ENCODE measurements around the gene TRIP4. TPM values are rescaled to one million over a fixed set of nuclear protein-coding genes. Genes with fewer than 3 reads are reported as not detected.

Gene TRIP4
- total and polyA plus RNA-seq, 9 of the 15 experiments (the other 6 are each of a cell fraction or from before 2014, with no cell fraction given): 7.6 to 23.3 (median 16.7) TPM

DNA sequence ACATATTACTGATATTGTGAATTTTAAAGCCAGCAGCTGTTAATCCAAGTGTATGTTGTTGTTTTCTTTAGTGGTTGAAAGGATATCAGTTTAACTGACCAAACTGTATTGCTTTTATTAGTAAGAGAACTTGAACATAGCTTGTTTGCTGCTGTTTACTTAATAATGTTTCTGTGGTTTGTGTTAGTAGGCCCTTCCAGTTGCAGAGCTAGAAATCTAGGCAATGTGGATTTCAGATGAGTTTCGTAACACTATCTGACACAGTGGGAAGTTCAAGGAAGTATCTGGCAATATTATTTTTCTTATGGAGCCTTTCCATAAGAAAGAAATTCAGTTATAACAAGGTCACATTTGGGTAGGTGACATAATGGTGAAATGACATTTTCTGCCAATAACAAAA is 91.2 kb downstream of the TRIP4 start:
- H3K9ac ChIP-seq (ENCODE audit: insufficient read depth in 1 of 2, low read depth in 2 of 2, low read length in 2 of 2): no peak overlapping the region
- H3K27ac ChIP-seq (ENCODE audit: extremely low read depth, low read depth, low read length): no peak overlapping the region
- peaks cover 71% of the 10 kb centered on the region for H3K79me2 ChIP-seq (ENCODE audit: control insufficient read depth, insufficient read depth, low read length)
- no peaks in the 10 kb centered on the region for H3K9me3 ChIP-seq (replicated peaks; ENCODE audit: control insufficient read depth, insufficient read depth, low read depth, low read length)
- in situ Hi-C loops (cut with MboI): no loop called here
- H3K4me1 ChIP-seq (replicated peaks in 1 of 2; ENCODE audit: control insufficient read depth in 2 of 2, insufficient read depth in 2 of 2, low read length in 2 of 2): no peaks in the 10 kb centered on the region; a peak in 1 of 5 replicates
- DNase-seq (ENCODE audit: extremely low read depth in 1 of 4, low spot score in 3 of 4) (no peak), FAIRE-seq (no peak), ATAC-seq (no peak)
- BruUV-seq (replicated peaks): no TSS peak
- H3K36me3 ChIP-seq (ENCODE audit: control insufficient read depth, insufficient read depth, low read length): peaks cover 41% of the 10 kb centered on the region
- no peaks in the 10 kb centered on the region for H3K9me1 ChIP-seq (ENCODE audit: control insufficient read depth, insufficient read depth, low read length)
- ChIA-PET POLR2A (interaction anchor here (1.4 to 8.6 kb wide), 3 partner anchors 10 to 24 kb away, joined by 5 to 38 read pairs (median 6); partner anchors contain the start of gene ZNF609), CTCF (ENCODE audit: low intra/inter-chr PET ratio) (no interaction called here)
- no peaks in the 10 kb centered on the region for H3K27me3 ChIP-seq (ENCODE audit: control insufficient read depth in 2 of 2, insufficient read depth in 2 of 2, low read length in 2 of 2)
- H3K4me3 ChIP-seq: no peak overlapping the region
- intact Hi-C loops (cut with micrococcal nuclease): no loop called here
- H3K4me2 ChIP-seq (ENCODE audit: insufficient read depth, low read length): no peak overlapping the region
- 0% methylated on average over 1 of the region's 1 CpG for whole genome bisulfite sequencing (ENCODE audit: insufficient coverage, low coverage, missing lambda C conversion rate)
- no peak overlapping the region for H2AFZ ChIP-seq (ENCODE audit: low read depth, low read length)
- peaks cover 5% of the 10 kb centered on the region; the same call in 1 of the 2 replicates for H4K20me1 ChIP-seq (replicated peaks; ENCODE audit: control insufficient read depth, insufficient read depth, low read length)
- TF ChIP-seq, protein P1, sequence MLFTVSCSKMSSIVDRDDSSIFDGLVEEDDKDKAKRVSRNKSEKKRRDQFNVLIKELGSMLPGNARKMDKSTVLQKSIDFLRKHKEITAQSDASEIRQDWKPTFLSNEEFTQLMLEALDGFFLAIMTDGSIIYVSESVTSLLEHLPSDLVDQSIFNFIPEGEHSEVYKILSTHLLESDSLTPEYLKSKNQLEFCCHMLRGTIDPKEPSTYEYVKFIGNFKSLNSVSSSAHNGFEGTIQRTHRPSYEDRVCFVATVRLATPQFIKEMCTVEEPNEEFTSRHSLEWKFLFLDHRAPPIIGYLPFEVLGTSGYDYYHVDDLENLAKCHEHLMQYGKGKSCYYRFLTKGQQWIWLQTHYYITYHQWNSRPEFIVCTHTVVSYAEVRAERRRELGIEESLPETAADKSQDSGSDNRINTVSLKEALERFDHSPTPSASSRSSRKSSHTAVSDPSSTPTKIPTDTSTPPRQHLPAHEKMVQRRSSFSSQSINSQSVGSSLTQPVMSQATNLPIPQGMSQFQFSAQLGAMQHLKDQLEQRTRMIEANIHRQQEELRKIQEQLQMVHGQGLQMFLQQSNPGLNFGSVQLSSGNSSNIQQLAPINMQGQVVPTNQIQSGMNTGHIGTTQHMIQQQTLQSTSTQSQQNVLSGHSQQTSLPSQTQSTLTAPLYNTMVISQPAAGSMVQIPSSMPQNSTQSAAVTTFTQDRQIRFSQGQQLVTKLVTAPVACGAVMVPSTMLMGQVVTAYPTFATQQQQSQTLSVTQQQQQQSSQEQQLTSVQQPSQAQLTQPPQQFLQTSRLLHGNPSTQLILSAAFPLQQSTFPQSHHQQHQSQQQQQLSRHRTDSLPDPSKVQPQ (CRISPR knock-in tag; IDR thresholded peaks at IDR 0.05; ENCODE audit: borderline replicate concordance): no peak
- TF ChIP-seq YY1 (IDR thresholded peaks at IDR 0.05; ENCODE audit: borderline replicate concordance in 1 of 3, control insufficient read depth in 1 of 3, extremely low read depth in 1 of 3, insufficient read depth in 3 of 3, insufficient read length in 1 of 3, insufficient replicate concordance in 2 of 3, low read depth in 1 of 3, low read length in 2 of 3) (no peak), SAFB2 (IDR thresholded peaks at IDR 0.05; ENCODE audit: borderline replicate concordance, low read depth, low read length, severe bottlenecking) (no peak), POLR2A (conservative IDR thresholded peaks at IDR 0.05) (no peak), ZNF253 (CRISPR knock-in tag; conservative IDR thresholded peaks at IDR 0.05) (no peak), CBX8 (IDR thresholded peaks at IDR 0.05; ENCODE audit: borderline replicate concordance, extremely low read depth, low read depth, low read length, poor library complexity, severe bottlenecking) (no peak), TARDBP (IDR thresholded peaks at IDR 0.05) (no peak), ARNT (IDR thresholded peaks at IDR 0.05) (no peak), MCM2 (IDR thresholded peaks at IDR 0.05; ENCODE audit: low read depth) (no peak), RAD21 (CRISPR knock-in tag; conservative IDR thresholded peaks at IDR 0.05 in 1 of 2, IDR thresholded peaks at IDR 0.05 in 1 of 2) (no peak)
- TF ChIP-seq, protein P2, sequence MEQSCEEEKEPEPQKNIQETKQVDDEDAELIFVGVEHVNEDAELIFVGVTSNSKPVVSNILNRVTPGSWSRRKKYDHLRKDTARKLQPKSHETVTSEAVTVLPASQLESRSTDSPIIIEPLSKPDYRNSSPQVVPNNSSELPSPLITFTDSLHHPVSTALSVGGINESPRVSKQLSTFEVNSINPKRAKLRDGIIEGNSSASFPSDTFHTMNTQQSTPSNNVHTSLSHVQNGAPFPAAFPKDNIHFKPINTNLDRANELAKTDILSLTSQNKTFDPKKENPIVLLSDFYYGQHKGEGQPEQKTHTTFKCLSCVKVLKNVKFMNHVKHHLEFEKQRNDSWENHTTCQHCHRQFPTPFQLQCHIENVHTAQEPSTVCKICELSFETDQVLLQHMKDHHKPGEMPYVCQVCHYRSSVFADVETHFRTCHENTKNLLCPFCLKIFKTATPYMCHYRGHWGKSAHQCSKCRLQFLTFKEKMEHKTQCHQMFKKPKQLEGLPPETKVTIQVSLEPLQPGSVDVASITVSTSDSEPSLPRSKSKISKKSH (CRISPR knock-in tag; IDR thresholded peaks at IDR 0.05): no peak
- TF ChIP-seq, protein P3, sequence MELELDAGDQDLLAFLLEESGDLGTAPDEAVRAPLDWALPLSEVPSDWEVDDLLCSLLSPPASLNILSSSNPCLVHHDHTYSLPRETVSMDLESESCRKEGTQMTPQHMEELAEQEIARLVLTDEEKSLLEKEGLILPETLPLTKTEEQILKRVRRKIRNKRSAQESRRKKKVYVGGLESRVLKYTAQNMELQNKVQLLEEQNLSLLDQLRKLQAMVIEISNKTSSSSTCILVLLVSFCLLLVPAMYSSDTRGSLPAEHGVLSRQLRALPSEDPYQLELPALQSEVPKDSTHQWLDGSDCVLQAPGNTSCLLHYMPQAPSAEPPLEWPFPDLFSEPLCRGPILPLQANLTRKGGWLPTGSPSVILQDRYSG (tag; conservative IDR thresholded peaks at IDR 0.05; ENCODE audit: low read depth): no peak

All from K562 (cell line).